Amniotic stem cell (primary cell): Measurements from ENCODE around the gene CEPT1.
"Not testable (repeated sequence)": the region's sequence is repeated elsewhere in the genome, so short reads cannot be mapped to it uniquely, and the experiment has no call there.

Experiments used
- DNase-seq: peaks from one replicate; lab custom pipeline; 2025; lab: John Stamatoyannopoulos, UW

CEPT1 gene

DNA sequence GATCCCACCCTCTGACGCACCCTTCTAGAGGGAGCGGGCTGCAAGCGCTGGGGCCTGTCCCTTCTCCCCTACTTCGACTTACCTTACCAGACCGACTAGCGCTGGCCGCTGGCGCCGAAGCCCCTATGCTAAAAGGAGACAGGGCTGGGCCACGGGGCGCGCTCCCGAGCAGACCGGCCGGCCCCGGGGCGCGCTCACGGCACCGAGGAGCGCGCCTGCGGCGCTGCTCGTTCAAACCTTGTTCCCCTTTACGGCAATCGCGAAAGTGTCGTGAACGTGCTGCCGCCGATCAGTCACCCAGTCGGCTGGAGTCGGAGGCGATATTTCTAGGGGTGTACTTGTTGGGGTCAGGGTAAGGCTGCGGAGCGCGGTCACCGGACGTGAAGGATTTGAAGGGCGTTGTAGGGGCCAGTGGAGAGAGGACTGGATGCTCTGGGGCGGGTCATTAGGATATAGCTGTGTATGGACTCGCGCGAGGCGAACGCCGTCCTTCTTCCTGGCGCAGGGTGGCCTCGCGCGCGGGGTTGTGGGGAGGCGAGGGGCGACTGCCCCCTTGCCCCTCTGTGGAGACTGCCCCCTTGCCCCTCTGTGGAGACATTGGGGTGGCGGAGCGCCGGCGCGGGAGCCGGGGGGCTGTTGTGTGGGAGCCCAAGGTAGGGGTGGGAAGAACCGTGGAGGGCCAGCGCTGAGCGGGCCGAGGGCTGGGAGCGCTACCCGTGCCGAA, at the start of gene CEPT1, which contains the start of gene DRAM2:
CEPT1 (plus strand) TSS at position 268 of the 724 bp plus-strand sequence. CDS start 7,492 bp downstream, outside the sequence.
DRAM2 (minus strand) TSS at position 138 of the 724 bp plus-strand sequence. CDS start 8,539 bp downstream, outside the sequence.
- peak; percentile 87 for DNase-seq

DNA sequence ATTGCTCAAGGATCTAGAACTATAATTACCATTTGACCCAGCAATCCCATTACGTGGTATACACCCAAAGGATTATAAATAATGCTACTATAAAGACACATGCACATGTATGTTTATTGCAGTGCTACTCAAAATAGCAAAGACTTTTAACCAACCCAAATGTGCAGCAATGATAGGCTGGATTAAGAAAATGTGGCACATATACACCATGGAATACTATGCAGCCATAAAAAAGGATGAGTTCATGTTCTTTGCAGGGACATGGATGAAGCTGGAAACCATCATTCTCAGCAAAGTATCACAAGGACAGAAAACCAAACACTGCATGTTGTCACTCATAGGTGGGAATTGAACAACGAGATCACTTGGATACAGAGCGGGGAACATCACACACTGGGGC, 44.6 kb upstream of the CEPT1 start:
- DNase-seq = not testable (repeated sequence)

DNA sequence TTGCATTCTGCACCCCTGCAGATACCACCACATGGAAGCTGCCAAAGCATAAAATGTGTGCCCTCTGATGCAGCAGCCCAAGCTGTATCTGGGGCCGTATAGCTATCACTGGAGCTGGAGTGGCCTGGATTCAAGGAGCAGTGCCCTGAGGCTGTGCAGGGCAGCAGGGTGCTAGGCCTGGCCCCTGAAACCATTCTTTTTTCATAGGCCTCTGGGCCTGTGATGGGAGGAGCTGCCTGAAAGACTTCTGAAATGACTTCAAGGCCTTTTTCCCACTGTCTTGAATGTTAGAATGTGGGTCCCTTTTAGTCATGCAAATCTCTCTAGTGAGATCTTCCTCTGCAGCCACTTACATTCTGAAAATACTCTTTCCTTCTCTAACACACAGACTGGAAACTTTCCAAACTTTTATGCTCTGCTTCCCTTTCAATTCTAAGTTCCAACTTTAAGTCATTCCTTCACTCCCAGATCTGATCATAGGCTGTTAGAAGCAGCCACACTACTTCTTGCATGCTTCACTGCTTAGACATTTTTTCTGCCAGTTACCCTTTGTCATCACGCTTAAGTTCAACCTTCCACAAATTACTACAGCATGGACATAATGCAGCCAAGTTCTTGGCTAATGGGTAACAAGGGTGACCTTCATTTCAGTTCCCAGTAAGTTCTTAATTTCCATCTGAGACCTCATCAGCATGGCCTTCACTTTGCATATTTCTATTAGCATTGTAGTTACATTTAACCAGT, 42.5 kb upstream of the CEPT1 start:
- no peak for DNase-seq

DNA sequence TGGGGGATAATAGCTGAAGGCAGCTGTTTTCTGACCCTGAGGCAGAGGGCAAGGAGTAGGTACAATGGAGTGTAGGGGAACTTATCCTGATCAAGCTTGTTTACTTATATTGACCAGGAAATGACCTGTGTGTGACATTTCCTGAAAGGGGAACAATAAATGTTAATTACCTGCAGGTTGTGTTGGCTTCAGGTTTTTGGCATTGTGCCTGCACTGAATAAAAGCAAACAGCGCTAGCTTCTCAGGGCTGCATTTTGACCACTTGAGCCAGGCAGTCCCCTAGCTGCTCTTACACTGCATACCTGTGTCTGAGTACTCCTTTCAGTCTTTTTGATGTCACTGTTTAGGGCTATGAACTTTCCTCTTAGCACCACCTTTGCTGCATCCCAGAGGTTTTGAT, 40.7 kb upstream of the CEPT1 start:
- no peak for DNase-seq

DNA sequence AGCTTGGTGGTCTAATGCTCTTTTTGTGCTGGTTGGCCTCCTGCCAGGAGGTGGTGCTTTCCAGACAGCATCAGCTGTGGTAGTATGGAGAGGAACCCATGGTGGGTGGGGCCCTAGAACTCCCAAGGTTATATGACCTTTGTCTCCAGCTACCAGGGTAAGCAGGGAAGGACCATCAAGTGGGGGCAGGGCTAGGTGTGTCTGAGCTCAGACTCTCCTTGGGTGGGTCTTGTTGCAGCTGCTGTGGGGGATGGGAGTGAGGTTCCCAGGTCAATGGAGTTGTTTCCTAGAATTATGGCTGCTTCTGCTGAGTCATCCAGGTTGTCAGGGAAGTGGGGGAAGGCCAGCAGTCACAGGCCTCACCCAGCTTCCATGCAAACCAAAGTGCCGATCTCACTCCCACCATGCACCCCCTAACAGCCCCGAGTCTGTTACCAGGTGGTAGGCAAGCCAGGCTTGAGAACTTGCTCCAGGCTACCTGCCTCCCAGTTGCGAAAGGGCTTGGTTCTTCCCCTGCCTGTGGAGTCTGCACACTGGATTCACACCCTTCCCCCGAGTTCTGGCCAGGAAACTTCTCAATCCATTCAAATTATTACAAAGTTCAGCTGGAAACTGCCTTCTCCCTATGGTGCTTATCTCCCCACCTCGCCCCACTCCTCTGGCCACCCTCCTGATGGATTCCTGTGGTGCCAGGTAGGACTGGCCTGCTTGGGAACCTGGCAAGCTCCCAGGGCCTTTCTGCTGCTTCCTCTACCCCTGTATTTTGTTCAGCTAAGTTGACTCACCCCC, 38.0 kb upstream of the CEPT1 start:
- no peak for DNase-seq

DNA sequence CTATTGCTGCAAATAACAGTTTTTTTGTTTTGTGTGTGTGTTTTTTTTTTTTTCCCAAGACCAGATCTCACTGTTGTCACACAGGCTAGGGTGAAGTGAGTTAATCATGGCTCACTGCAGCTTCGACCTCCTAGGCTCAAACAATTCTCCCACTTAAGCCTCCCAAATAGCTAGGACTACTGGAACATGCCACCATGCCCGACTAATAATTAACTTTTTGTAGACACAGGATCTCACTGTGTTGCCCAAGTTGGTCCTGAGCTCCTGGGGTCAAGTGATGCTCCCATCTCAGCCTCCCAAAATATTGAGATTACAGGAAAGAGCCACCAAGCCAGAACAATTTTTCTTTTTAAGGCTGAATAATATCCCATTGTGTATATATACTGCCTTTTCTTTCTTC, 35.0 kb upstream of the CEPT1 start:
- DNase-seq = no peak

DNA sequence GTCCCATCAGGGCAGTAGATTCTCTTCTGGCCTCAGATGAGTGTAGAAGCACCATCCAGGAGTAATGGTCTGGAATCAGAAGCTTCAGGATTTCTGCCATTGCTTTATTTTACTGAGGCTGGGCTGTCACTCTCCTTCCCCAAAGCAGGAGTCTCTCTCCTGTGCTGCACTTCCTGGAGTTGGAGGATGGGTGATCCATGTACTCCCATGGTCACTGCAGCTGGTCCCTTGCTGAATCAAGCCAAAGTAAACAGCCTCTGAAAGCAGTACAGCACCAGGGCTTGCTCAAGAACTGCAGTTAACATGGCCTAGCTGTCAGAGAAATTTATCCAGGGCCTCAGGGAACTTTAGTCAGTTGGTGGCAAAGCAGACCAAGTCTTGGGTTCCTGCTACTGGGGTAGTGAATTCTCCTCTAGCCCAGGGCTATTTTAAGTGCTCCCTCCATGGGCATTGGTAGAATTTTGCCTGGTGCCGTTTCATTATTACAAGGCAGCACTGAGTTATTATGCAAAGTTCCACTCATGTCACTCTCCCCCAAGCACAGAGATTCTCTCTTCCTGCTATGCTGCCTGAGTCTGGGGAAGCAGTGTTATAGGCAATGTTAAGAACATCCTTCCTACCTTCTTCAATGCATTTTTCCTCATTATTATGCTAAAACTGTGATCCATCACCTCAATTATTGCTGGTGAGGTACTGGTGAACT, 29.7 kb upstream of the CEPT1 start:
- no peak for DNase-seq

DNA sequence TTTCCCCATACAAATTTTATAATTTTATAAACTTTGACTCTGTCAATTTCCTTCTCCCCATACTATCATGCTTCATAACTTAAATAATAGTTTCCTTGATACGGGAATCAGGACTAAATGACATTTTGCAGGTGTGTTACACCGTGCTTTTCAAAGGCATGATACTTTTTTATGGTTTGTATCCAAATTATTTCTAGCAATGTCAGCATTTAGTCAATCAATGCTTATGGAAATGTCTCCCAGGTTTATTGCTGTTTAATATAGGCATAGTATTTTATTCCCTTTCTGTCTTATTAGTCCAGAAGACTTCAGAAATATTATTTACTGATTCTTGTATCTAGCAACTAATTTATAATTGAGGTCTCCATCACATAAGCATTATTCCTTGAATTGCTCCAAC, 23.5 kb upstream of the CEPT1 start:
- no peak for DNase-seq

DNA sequence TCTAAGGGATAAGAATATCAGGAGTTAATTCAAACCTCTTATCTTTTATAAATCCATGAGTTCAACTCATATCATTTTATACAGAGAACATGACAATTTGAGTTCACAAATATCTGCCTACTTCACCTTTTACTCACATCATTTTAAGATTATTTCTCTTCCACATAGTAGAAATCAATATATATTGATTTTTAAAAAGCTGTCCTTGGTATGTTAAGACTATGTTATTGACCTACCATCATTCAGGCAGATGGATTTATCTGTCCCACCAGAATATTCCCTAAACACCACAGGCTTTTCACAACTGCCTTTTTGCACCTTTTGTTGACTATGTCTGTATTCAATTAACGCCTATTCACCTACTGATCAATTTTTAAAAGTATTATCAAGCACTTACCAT, 13.7 kb upstream of the CEPT1 start:
- DNase-seq = no peak

DNA sequence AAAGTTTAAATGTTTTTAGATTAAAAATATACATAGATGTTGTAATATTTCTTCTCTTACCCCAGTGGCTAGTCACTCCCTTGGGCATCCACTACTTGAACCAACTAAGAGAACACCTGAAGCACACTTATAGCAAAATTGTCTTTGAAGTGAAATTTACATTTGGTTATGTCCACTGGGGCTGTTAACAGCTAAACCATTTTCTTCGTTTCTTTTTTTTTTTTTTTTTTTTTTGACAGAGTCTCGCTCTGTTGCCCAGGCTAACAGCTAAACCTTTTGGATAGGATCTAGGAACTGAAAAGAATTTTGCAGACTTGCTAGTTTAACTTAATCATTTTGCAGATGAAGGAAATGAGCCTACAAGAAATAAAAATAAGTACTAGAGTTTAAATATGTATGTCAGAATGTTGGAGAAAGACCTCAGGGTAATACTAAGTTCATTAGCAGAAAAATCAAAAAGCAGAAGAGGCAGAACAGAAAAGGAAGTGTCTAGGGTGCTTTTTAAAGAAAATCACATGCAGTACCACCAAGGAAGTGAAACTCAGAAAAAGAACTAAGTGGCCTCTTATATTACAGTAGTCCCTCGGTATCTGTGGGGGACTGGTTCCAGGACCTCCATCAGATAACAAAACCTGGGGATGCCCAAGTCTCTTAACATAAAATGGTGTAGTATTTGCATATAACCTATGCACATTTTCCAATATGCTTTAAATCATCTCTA, 11.9 kb upstream of the CEPT1 start:
- no peak for DNase-seq

DNA sequence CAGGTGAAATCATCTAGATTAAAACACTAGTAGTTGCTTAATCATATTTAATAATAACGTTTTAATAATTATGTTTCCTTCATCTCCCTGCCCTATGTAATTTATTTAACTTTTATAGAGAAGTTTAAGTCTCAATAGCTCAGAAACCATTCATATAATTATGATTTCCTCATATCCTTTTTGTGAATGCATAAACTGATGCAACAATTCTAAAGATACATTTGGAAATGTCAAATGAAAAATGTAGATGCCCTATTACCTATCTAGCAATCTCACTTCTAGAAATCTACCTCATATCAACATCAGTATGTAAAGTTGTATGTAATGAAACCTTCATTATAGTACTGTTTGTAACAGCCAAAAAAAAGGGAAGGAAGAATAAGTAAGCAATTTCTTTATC, 10.6 kb upstream of the CEPT1 start:
- DNase-seq = no peak

DNA sequence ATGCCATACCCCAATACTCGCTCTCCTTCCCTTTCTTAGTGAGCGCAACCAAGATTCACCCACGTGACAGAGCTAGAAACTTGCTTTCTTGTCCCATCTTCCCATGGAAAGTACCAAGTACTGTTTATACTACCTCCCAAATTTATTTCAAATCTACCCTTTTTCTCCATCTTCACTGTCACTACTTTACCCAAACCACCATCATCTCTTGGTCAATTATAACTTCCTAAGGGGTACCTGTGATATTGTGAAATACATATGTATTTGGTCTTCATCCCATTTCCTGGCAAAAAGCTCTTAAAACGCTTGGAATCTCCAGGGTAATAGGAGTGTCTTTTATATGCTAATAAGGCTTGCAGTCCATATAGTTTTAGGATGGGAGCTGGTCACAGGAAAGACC, 8.3 kb upstream of the CEPT1 start:
- no peak for DNase-seq

DNA sequence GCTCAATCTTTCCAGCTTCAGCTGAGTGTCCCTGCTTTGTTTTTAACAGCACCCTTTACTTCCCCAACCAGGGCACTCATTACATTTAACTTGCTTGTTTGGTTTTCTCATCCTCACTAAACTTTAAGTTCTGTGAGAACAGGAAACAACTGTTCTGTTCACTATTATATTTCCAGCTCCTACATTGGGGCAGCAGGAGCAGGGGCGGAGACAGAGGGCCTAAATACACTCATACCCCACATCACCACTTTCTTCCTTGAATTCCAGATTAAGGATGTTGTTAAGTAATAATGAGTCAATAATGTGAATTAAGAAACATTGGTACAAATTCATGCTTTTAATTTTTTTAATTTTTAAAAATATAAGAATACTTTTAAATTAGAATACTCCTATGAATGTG, 6.2 kb upstream of the CEPT1 start:
- DNase-seq = no peak

DNA sequence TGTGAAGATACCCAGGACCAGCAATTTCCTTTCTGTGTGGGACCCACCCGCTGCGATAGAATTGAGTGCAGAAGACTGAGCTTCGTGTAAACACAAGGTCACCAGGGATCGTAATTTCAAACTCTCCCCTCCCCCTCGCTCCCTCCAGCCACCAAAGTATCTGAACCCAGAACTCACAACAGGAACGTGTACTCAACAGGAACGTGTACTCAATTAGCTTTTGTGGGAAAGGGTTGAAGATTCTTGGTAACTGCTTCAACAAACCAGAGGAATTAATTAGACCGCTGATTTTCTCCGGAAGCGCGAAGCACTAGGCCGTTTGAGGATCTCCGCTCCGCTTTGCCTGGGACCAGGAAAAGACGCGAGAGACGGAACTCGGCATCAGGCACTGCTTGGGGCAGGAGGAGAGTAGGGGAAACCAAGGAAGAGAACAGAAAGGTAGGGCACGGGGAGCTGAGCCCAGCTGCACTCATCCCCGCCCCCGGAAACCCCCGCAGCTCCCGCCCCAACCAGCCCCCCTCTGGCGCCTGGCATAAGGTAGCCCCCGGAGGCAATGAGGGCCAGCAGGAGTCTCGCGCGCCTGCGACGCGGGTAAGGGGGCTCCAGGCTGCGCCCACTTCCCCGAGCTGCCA, 583 bp upstream of the CEPT1 start:
- no peak for DNase-seq

DNA sequence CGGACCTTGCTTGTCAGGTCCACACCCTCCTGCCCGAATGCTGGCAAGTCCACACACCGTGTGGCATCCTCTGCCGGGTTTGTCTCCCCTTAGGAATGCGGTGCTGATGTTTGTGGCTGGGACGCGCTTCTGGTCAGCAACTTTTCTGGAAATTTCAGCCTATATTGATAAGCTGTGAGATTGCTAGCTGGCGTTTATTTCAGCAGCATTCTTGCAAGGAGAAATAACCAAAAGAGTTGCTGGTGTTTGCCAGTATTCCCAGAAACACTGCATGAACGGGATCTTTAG, 601 bp downstream of the CEPT1 start:
- peak; percentile 40 for DNase-seq

DNA sequence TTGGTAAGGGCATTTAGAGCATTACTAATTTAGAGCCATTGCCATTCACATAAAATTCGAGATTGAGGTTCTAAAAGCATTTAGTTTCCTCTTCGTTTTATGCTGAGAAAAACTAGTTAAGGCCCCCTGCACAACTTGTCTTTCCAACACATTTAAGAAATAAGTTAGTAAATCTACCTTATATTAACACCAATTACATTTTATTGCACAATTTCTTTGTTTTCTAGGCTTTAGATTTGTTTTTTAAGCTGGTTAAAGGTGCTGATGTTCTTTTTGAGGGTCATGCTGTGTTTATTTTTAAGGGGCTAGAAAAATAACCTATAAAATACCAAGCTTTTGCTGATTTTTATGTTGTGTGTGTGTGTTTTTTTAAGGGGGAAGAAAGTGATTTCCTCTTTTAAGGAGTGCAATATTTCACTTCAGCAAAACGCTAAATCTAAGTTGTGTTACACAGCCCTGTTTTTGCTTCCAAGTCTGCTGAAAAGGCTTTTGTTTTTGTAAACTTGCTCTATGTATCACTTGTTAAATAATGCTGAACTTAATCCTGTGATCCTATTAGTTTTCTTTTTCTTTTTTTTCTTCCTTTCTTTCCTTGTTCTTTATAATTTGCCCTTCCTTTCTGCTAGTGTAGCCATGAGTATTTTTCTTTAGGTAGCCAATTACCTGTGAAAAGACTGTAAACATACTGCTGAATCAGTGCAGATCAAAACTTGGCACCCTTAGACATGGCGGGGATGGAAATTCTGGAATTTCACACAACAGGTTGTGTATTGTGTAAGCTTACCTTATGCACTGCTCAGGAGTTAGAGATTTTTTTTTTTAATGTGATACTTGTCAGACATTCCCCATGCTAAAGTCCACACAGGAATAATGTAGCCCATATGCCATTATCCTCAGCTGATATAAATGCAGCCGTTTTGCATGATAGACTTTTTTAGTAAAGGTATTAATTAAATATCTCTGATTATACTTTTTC, 1.5 kb downstream of the CEPT1 start:
- DNase-seq = no peak

DNA sequence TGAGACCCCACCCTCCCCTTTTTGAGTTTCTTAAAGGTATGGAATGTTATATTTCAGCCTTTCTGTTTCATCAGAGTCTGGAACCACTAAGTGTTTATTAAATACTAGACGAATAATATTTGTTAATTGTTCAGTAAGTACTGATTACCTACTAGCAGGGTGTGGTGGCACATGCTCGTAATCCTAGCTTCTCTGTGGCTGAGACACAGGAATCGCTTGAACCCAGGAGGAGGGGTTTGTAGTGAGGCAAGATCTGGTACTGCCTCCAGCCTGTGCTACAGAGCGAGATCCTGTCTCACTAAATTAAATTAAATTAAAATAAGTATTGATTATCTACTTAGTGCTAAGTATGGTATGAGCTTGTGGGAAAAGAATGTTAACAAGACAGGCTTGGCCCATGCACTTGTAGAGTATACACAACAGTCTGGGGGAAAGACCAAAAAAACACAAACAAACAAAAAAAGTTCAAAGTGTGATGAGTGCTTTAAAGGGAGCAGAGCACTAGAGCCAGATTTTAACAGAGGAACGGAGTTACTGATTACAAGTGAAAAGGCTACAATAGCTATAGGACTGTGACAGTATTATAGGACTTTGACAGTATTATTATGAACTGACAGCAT, 2.4 kb downstream of the CEPT1 start:
- DNase-seq = no peak

DNA sequence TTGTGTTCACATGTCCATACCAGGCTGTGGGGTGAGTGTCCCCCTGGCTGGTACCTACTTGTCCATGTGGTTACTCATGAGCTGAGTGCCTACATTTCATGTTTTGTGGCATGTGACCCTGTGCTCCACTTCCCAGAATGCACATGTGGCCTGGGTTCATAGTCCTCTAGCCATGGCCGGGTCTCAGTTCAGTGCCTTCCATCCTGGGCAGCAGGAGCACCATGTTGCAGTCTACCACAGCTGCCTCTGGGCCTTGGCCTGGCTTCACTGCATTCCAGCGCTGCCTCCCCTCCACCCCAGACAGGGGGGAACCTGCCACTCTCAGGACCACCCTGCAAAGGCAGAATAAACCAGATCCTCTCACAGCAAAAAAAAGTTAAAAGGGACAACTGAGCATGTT, 5.5 kb downstream of the CEPT1 start:
- no peak for DNase-seq

DNA sequence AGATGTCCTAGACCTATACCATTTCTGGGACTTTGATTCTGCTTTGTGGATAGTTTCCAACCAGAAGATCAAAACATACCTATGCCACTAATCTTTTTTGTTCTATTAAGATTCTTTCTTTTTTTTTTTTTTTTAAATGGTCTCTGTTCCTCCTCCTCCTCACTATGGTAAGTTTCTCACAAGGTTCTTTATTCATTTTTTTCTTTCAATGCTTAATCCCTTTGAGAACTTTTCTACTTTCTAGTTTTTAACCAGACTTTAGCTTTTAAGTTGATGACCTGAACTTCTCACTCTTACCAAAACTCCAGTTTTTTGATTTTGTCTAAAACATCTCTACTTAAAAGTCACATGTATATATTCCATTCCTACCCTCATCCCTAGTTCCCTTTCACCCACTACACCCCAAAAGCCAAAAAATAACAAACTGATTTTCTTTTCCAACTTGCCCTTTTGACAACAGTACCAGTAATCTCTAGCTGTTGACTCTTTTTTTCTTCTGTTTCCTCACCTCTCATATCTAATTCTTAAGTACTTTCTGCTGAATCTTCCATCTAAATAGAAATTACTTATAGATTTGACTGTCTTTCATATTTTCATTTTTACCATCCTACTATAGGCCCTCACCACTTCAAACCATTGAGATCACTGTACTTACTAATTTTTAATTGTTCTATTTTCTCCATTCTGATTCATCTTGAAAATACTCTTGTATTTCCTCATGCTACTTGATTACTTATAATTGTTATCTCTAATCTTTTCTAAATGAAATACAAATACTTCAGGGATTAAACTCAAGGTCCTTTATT, 6.1 kb downstream of the CEPT1 start:
- no peak for DNase-seq
